ENCODE results near the gene SCRN2. TPM values are rescaled to one million over a fixed set of nuclear protein-coding genes. Genes with fewer than 3 reads are reported as not detected.

Gene SCRN2
- total and polyA plus RNA-seq, 2 of the 8 experiments (the other 6 are each of a cell fraction or from before 2014, with no cell fraction given), result 24.4 to 42.3 TPM

GRCh38 chr17:47856830-47857229 lies 15.8 kb upstream of the SCRN2 start:
- no peak for FAIRE-seq
- H2BK20ac ChIP-seq (ENCODE audit: low read length), result no peak overlapping the region

More at GRCh38 chr17:47856830-47857229, 15.8 kb upstream of the SCRN2 start:
- Histone ChIP-seq H2AFZ (ENCODE audit: low read length) (no peak overlapping the region), H2AK5ac (ENCODE audit: low read depth, low read length) (no peak overlapping the region), H3K79me2 (ENCODE audit: control insufficient read depth in 1 of 2, insufficient read depth in 2 of 2, low read length in 2 of 2) (no peaks in the 10 kb centered on the region), H3K27ac (ENCODE audit: low read depth, low read length) (no peak overlapping the region), H3K79me1 (ENCODE audit: low read depth, low read length) (no peaks in the 10 kb centered on the region), H3K23me2 (ENCODE audit: low read depth, low read length) (peaks cover 3% of the 10 kb centered on the region), H3K9ac (replicated peaks in 1 of 4; ENCODE audit: extremely low read depth in 1 of 4, low read depth in 3 of 4, low read length in 3 of 4) (no peak overlapping the region), H3K4me3 (ENCODE audit: extremely low read depth in 1 of 4, insufficient read depth in 2 of 4, low read depth in 3 of 4, low read length in 4 of 4) (no peak overlapping the region), H3K4ac (replicated peaks; ENCODE audit: insufficient read length, low read depth, low read length) (no peak overlapping the region), H3K4me2 (ENCODE audit: insufficient read depth in 1 of 2, low read depth in 2 of 2, low read length in 2 of 2) (no peak overlapping the region), H3K18ac (ENCODE audit: extremely low read depth, low read length) (no peak overlapping the region), H3K23ac (ENCODE audit: insufficient read length) (no peak overlapping the region), H4K5ac (ENCODE audit: insufficient read length, low read depth, low read length) (no peak overlapping the region), H2BK120ac (replicated peaks; ENCODE audit: low read depth, low read length) (no peak overlapping the region), H2BK15ac (ENCODE audit: low read length) (no peak overlapping the region), H3K27me3 (replicated peaks in 1 of 4; ENCODE audit: control insufficient read depth in 3 of 4, extremely low read depth in 1 of 4, insufficient read depth in 3 of 4, low read length in 3 of 4) (peaks cover 17 to 49% (median 44%) of the 10 kb centered on the region in 4 experiments), H3K36me3 (ENCODE audit: control insufficient read depth in 2 of 4, insufficient read depth in 4 of 4, low read length in 3 of 4) (no peaks in the 10 kb centered on the region), H4K8ac (ENCODE audit: extremely low read depth, insufficient read depth, low read length) (no peak overlapping the region), H3K14ac (ENCODE audit: insufficient read length) (no peak overlapping the region), H4K91ac (replicated peaks; ENCODE audit: insufficient read length, low read length) (no peak overlapping the region), H4K20me1 (replicated peaks in 1 of 2; ENCODE audit: control insufficient read depth in 1 of 2, insufficient read depth in 2 of 2, low read length in 2 of 2) (no peaks in the 10 kb centered on the region), H3K9me3 (ENCODE audit: insufficient read depth in 2 of 2, low read depth in 1 of 2, low read length in 1 of 2) (no peaks in the 10 kb centered on the region), H2BK5ac (ENCODE audit: low read depth, low read length) (no peak overlapping the region), H3K56ac (replicated peaks; ENCODE audit: insufficient read length, low read depth, low read length) (no peak overlapping the region), H3K4me1 (replicated peaks in 1 of 4; ENCODE audit: control insufficient read depth in 3 of 4, insufficient read depth in 4 of 4, low read length in 3 of 4) (peaks cover 4 to 8% (median 7%) of the 10 kb centered on the region in 4 experiments; a peak in 5 of 7 replicates), H2BK12ac (ENCODE audit: low read depth, low read length) (no peak overlapping the region)
- no peak for TF ChIP-seq SP1 (IDR thresholded peaks at IDR 0.05; ENCODE audit: low read depth, low read length)
- TF ChIP-seq KDM1A (IDR thresholded peaks at IDR 0.05; ENCODE audit: borderline replicate concordance, low read length), result peak; percentile 75; the same call in 1 of the 2 replicates
- no peak for DNase-seq (ENCODE audit: low read depth in 1 of 2, low spot score in 2 of 2)
- ChIA-PET CTCF (ENCODE audit: partially characterized antibody) (interaction anchor here (0.9 to 33.0 kb wide), 6 partner anchors 8 to 406 kb away, joined by 3 to 1206 read pairs (median 133); partner anchors contain the start of genes SCRN2, SP2 and SP6), POLR2A (ENCODE audit: partially characterized antibody) (interaction anchor here (1.3 to 1.9 kb wide), 3 partner anchors 10 to 143 kb away, joined by 3 to 7 read pairs (median 3); partner anchors contain the start of gene SP2)

Measured in H1 (cell line).